Stimulated activated CD4-positive, alpha-beta T cell treated with anti-CD3 and anti-CD28 coated beads, Interleukin-2, amount 100 ng/mL, for 24 hours (primary cell): Measurements from ENCODE around the gene PHACTR1.

ENCODE experiments used
- DNase-seq, 2 donors: peaks; one replicate each; pipeline ENCODE4 v3.0.0-alpha.2; 2020

Gene PHACTR1

GRCh38 chr6:12851123-12851695 lies 134.6 kb downstream of the PHACTR1 start:
- DNase-seq: no peak

- DNase-seq: no peak
Observed at GRCh38 chr6:12861603-12862002, 145.0 kb downstream of the PHACTR1 start.

DNA sequence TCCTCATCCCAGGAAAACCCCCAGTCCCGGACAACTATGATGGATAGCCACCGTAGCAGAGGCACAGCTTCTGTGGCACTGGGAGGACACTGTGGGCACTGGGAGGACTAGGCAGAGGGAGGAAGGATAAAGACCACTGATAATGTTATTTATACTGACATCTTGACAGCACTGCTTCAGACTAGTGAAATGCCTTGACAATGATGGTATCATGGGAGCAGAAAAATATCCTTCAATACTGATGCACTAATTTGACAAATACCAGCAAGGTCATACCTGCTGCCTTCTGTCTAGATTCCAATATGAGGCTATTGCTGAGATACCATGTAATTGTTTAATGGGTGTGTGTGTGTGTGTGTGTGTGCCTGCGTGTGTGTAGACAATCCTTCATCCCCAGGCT lies 148.6 kb downstream of the PHACTR1 start:
- no peak for DNase-seq

GRCh38 chr6:12865671-12866181 lies 149.2 kb downstream of the PHACTR1 start:
- no peak for DNase-seq

DNA sequence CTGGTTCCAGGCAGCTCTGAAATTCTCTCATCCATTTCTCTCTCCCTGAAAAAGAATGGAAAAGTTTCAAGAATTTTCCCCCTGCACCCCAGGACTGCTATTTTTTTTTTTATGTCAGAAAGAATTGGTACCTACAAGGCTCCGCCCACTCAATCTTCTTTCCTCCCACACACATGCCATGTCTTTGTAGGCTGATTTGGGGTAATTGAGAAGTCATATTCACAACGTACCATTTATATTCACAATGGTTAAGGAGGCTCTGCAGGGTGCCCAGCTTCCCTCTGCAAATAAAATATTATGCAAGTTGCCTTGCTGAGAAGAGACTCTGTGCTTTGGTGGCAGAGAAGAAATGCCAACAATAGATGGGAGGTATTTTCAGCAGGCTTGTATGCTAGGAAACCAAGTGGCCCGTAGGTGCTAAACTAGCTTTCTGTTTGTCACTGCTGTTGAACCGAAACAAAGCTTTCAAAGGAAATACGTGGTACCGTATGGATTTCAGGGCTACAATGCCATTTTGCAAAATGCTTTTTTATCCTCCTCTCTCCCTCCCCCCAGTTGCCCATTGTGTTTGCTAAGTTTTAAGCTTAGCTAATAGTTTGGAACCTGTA lies 150.0 kb downstream of the PHACTR1 start:
- DNase-seq: no peak

DNA sequence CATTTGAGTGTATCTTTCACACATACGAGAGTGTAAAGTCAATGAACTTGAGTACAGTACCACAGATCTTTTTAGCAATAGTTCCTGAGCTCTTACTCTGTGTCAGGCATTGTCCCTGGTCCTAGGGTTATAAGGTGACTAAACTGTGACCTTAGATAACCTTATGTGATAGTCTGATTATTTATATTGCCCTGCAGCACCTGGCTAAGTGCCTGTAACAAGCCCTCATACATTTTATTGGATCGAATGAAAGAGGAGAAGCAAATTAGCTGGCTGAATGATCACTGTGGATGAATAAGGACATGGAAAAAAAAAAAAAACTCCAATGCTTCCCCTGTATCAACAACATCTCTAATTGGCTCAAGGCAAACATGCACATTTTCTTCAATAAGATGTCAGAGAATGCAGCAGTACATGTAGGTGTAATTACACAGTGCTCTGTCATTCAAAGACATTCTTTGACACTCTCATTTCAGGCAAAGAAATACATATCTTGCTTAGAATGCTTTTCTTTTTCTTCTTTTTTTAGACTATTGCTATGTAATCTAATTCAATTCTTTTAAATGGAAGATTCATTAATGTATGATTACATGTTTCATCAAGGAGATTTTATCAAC lies 153.4 kb downstream of the PHACTR1 start:
- DNase-seq: no peak

DNA sequence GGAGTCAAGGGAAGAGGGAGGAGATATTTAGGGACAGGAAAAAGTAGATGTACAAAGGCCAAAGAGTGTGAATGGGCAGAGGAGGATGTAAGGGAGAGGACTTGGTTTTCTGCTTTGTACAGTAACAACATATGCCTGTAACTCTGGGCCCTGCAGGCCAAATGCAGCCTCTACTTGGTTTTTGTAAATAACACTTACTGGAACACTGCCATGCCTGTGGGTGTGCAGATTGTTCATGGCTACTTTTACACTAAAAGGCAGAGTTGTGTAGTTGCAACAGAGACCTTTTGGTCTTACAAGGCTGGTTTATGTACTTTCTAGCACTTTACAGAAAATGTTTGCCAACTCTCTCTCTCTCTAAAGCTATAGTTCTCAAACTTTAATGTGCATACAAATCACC lies 157.1 kb downstream of the PHACTR1 start:
- DNase-seq: no peak

- DNase-seq: no peak
Observed at GRCh38 chr6:12875051-12875450, 158.5 kb downstream of the PHACTR1 start.

- DNase-seq: no peak
Observed at GRCh38 chr6:12878741-12879140, 162.2 kb downstream of the PHACTR1 start.

DNA sequence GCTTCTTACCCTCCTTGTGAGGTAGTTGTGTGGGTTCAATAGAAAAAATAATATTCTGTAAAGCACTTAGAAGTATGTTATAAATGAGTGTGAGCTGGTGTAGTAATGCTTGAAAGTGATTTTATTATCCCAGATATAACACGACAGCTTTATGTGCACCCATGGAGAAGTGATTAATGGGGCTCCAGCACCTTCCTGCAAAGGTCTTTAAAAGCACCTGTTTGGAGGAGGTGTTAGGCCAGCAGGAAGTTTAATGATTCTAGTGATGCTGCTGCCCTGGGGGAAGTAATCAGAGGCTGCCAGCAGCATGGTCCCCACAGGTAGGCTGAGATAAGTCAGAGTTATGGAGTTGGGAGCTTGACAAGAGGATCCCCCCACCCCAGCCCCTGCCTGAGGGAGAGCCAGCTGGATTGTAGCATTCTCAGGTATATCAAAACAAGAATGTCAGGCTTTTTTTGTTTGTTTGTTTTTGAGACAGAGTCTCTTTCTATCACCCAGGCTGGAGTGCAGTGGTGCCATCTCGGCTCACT lies 166.3 kb downstream of the PHACTR1 start:
- no peak for DNase-seq

DNA sequence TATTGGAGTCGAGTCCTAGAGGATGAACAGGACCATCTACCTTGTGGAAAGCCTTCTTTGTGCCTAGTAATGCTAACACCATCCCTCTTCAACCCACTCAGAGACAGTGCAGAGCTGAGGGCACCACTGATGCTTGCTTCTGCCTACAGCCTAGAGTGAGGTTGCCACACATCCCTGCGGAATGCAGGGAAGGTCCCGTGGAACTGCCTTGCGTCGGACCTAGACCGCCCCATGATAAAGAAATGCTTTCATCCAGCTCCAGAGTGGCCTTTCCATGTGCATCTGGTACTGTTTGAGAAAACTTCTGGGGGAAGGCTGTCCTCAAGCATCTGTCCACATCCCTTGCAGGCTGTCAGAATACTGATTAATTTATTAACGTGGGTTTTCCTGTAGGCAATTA lies 168.4 kb downstream of the PHACTR1 start:
- no peak for DNase-seq

DNA sequence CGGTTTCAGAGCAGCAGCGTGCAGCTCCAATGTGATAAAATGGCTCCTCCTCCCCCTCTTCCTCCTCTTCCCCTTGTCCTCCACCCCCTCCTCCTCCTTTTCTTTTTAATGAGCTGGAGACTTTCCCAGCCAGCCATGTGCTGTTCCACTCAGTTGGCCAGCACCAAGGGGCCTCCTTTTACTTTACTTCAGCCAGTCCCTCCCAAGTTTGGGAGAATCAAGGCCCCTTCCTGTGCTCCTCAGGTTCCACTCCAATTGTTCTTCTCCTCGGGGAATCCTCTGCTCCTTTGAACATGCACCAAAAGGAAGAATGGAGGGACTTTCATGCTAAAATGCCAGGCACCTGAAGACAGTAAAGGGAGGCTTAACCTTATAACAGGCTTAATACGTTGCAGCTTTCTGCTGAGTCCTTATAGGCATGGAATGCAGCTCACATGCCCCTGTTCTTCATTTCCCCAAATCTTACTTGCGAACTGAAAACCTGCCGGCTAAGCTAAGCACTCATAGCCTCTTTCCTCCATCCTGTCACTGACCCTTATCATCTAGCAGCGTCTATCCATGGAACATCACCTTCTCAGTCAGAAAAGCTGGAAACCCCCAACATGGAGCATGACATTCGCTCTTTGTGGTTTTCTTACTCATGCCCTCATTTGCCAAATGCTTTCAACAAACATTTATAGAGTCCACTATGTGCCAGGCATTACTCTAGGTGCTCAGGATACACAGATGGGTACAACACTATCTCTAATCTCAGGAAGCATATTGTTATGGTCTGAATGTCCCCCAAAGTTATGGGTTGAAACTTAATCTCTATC lies 170.6 kb downstream of the PHACTR1 start:
- DNase-seq: no peak

- DNase-seq: peak; percentile 31 to 44
Observed at GRCh38 chr6:12890171-12890790, 173.7 kb downstream of the PHACTR1 start.

- no peak for DNase-seq
Observed at GRCh38 chr6:12891595-12891994, 175.0 kb downstream of the PHACTR1 start.

DNA sequence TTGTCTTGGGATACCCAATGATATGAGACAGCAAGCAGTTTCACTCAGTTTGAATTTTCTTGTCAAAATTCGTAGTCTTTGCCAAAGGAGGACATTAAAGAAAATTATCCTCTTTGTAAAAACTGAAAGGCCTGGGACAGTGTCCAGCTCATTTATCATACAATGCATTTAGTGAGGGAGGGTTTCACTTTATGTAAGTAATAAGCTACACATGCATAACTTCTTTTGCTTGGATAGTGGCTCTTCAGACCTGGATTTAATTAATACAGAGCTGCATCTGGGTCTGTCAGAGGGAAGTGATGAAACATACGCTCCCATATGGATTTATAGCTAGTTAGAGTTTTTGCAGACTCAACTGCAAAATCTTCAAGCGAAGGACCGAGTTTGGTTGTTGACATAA lies 175.6 kb downstream of the PHACTR1 start:
- DNase-seq: no peak

- no peak for DNase-seq
Observed at GRCh38 chr6:12893036-12893435, 176.5 kb downstream of the PHACTR1 start.

GRCh38 chr6:12895721-12896120 lies 179.2 kb downstream of the PHACTR1 start:
- DNase-seq: no peak

- DNase-seq: no peak
Observed at GRCh38 chr6:12896208-12896733, 179.7 kb downstream of the PHACTR1 start.

GRCh38 chr6:12898603-12899002 lies 182.0 kb downstream of the PHACTR1 start:
- no peak for DNase-seq

GRCh38 chr6:12899046-12899833 lies 182.7 kb downstream of the PHACTR1 start:
- DNase-seq: no peak

DNA sequence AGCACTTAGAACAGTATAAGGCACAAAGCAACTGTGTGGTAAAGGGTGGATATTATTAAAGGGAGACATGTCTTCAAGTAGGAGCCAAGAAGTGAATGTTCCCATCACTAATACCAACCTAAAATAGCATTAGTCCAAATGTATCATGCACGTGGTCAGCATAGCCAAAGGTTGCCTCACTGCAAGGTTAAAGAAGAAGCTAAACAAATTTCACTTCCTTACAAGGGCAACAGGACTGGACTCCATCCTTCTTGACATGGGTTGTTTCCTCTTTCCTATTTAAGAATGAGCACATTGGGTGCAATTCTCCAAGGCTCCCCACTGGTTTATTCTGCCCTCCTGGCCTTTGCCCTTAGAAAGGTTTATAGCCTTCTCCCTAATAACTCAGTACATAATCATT lies 186.7 kb downstream of the PHACTR1 start:
- DNase-seq: no peak

GRCh38 chr6:12909833-12910232 lies 193.3 kb downstream of the PHACTR1 start:
- DNase-seq: no peak
